ENCODE results near the gene CYP2W1.

- TF ChIP-seq CTCF (tag by site-specific recombination; IDR thresholded peaks at IDR 0.05) (no peak), ZXDB (tag by site-specific recombination; IDR thresholded peaks at IDR 0.05) (no peak), ZFHX2 (tag by site-specific recombination; conservative IDR thresholded peaks at IDR 0.05) (no peak), KLF8 (tag by site-specific recombination; IDR thresholded peaks at IDR 0.05) (no peak), REPIN1 (tag by site-specific recombination; IDR thresholded peaks at IDR 0.05; ENCODE audit: low read depth) (no peak), ZSCAN30 (tag by site-specific recombination; IDR thresholded peaks at IDR 0.05) (no peak), ZNF510 (tag by site-specific recombination; IDR thresholded peaks at IDR 0.05; ENCODE audit: insufficient replicate concordance) (no peak)
Measured at GRCh38 chr7:945147-945555, 37.8 kb upstream of the CYP2W1 start.

Measured in HEK293 (cell line).